HG03460 (cell line): Measurements from ENCODE around the gene KDM4F.

Experiments used
- ATAC-seq: cut with Tn5 transposase; IDR thresholded peaks from one replicate; pipeline ENCODE4 v1.9.1; 2021; ENCODE audit not compliant: unreplicated experiment

Gene KDM4F

DNA sequence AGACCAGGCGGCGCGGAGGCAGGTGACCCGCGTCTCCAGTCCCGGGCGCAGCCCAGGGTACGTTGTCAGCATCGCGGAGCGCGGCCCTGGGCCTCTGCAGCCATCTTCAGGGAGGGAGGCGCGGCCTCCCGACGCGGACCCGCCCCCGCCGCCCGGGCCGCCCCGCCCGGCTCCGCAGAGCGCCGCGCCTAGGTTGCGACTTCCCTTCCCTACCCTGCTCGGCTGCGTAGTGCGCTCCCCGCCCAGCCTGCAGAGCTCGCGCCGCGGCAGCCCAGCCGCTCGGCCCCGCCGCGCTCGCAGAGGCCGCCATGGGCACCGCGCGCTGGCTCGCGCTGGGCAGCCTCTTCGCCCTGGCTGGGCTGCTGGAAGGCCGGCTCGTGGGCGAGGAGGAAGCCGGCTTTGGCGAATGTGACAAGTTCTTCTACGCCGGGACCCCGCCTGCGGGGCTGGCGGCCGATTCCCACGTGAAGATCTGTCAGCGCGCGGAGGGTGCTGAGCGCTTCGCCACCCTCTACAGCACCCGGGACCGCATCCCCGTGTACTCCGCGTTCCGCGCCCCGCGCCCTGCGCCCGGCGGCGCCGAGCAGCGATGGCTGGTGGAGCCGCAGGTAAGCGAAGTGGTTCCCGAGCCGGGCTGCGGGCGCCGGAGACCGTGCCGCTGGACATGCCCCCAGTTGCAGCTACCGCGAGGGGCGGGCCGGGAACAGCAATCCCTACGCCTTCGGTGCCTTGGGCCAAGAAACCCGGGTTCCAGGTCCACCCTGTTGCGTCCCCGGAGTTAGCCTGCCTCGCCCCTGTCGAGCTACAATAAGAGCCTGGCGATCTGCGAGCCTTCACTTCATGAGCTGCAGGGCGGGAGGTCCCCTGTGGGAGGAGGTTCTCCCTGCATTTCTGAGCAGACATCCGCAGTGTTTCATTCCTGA, 40.7 kb downstream of the KDM4F start, which contains the start of gene ENDOD1:
TSS of gene ENDOD1 (plus strand) at position 227 of the 923 bp plus-strand sequence. CDS start at position 309, 82 bp downstream.
- ATAC-seq, result peak; percentile 81

DNA sequence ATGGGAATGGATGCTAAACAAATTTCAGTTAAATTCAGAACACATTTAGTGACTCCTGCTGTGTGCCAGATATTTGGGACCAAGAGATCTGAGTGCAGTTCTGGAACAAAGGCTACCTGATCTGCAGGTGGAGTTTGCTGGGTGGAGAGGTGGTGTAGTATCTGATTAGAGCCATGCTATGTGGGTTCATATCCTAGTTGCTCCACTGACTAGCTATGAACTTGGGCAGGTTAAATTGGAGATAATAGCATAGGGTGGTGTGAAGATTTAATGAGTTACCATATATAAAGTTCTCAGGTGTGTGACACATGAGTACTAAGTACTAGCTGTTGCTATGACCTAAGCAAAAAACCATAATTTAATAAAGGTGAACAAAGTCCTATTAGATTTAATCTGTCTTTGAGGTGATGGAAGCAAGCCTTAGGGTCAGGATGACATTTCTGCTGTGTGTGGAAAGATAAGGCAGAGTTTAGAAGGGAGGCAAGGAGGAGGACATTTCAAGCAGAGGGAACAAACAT, 42.5 kb downstream of the KDM4F start:
- no peak for ATAC-seq

DNA sequence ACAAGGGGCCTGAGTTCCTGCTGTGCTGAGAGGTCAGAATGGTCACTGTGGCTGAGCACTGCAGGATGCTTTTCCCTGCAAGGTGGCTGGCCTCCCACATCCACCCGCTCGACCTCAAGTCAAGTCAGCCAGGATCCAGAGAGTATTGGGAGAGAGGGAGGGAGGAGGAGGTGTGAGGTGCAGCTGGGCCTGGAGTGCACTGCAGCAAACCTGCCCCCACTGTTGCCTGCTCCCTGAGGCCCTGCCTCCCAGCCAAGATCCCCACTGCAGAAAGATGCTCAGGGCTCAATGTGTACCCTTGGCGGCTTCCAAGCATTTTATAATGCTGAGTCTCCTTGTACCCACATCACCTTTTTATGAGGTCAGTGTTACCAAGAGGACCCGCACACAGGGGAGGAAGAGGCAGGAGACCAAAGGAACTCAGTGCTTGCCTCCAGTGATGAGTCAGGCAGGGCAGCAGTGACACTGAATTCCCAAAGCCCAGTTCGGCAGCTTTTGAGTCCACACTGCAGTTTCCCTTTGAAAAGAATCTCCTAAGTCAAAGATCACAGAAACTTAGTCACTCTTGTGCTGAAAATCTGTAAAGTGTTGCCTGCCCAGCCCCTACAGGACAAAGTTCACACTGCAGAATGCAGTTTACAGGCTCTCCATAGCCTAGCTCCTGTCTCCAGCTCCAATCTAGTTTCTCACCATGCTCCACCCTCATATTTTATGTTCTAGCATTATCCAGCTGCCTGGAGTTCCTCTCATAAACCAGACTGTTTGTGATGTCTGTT, 43.5 kb downstream of the KDM4F start:
- no peak for ATAC-seq

DNA sequence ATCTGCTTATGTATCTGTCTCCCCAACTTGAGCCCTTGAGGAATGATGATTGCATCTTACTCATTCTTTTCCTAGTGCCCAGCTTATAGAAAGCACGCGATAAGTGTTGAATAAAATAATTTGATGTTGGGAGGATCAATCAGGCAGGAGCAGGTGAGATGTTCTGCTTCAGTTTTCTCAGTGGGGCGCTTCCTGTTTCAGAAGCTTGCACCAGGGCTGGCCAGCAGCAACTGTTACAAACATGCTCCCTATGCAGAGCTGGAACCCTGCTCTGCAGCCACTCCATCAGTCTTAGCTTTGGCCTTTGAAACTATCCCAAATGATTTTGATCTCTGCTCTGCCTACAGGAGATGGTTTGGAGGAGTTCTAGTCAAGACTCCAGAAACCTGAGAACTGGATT, 44.3 kb downstream of the KDM4F start:
- peak; percentile 12 for ATAC-seq

DNA sequence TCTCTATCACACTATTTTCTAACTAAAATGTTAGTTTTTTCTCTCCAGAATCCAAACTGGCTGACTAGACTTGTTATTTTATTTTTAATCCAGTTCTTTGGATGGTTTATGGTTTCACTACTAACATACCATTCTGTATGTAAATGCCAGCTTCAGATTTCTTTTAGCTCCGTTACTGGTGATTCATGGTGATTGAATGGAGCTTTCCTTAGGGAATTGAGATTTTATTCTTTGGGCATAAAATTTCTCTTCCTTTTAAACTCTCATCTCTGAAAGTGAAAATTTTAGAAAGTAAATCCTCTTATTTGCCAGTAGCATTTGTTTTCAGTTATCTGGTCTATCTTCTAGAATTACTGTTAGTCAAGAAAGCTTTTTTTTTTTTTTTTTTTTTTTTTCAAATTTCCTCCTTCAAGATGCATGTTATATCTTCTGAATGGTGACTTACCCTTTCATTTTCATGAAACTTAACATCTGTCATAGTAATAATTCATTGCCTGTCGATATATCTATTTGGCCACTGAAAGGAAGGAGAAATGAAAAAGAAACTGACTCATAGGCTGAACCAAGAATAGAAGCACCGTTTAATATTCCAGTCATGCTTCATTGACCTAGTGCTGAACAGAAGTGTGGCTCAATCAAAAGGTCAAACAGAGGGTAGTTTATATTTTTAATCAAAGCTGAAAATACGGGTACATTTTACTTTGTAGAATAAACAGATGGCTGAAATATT, 46.8 kb downstream of the KDM4F start:
- ATAC-seq, result peak; percentile 81

DNA sequence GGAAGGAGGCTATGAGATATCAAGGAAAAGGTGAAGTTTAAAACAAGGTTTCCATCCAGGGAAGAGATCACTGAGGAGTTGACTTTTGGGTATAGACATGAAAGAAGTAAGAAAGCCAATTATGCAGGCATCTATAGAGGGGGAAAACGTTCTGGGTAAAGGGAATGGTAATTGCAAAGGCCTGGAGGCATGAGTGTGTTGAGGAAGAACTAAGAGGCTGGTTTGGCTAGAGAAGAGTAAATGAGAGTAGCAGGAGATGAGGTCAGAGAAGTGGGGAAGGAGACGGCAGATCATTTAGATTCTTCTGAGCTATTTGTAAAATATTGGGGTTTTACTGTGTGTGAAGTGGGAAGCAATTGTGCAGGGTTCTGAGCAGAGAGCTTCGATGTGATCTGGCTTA, 48.0 kb downstream of the KDM4F start:
- no peak for ATAC-seq

DNA sequence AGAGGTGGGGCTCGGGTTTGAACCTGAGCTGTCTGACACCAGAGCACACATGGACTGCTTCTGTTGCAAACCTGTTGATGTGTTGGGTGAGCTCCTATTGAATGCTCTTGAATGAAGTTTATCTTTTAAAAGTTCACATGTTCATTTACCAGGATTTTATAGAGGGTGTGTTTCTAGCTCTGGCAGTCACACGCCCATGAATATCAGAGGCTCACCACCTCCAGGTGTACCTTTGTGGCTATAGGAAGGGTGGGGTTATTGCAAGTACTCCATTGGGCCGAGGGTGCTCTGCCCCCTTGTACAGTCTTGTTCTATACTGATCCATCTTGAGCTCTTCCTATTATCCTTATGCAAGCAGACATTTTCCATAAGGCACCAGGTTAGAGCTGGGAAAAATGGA, 49.6 kb downstream of the KDM4F start:
- no peak for ATAC-seq

DNA sequence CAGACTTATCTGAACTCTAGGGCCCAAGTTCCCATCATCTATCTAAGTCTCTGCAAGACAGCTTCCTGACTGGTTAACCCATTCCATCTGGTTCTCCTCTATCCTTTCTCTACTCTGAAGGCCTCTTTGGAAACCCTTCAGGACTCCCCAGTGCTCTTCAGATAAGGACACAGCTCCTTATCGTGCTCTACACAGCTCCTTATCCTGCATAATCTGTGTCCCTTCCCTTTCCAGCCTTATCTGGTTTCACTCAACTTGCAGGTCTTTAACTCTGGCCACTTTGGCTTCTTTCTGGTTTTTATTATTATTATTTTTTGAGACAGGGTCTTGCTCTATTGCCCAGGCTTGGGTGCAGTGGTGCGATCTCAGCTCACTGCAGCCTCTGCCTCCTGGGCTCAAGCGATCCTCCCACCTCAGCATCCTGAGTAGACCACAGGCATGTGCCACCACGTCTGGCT, 51.0 kb downstream of the KDM4F start:
- no peak for ATAC-seq
